ENCODE results near the gene ABI1. TPM values are rescaled to one million over a fixed set of nuclear protein-coding genes. Genes with fewer than 3 reads are reported as not detected.

The ABI1 gene
- total and polyA plus RNA-seq, 2 of the 13 experiments (the other 11 are each of a cell fraction or from before 2014, with no cell fraction given), result 20.9 to 22.9 TPM

DNA sequence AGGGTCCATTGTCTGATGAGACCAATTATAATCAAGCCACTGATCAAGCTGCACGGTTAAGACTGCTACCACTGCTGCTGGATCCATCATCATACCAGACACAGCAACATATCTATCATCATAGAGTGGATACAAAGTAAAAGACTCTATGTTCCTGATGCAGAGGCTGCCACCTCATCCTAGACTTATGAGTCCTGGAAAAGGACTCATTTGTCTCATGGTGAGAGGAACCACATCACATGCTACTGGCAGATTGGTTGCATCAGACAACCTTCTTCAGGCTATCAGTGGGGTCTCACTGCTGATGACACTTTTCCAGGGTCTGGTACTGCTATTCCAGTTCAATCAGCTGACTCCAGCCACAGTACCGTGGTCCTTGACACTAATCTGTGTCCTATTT is 79.0 kb downstream of the ABI1 start:
- ChIA-PET POLR2A (no interaction called here), CTCF (ENCODE audit: low intra/inter-chr PET ratio, low total read pairs) (no interaction called here)
- peaks cover 29% of the 10 kb centered on the region for H3K4me1 ChIP-seq (ENCODE audit: insufficient read depth, low read length)
- no peak overlapping the region for H3K9ac ChIP-seq (ENCODE audit: insufficient read depth, low read depth, low read length)
- DNase-seq (ENCODE audit: low spot score), result no peak
- ATAC-seq, result no peak
- no peak overlapping the region for H3K4me3 ChIP-seq (replicated peaks in 1 of 3; ENCODE audit: insufficient read depth in 1 of 3, low read depth in 2 of 3, low read length in 3 of 3)
- WGBS (ENCODE audit: low lambda C conversion rate), result 100% methylated on average over 2 of the region's 2 CpGs
- no peaks in the 10 kb centered on the region for H4K20me1 ChIP-seq (ENCODE audit: insufficient read depth, low read length)
- H3K9me3 ChIP-seq (ENCODE audit: low read length), result no peaks in the 10 kb centered on the region
- in situ Hi-C loops (cut with HindIII; ENCODE audit: extremely low pct_ligation_motif_present, low pct_unique_long_range_greater_than_20kb) (no loop called here), intact Hi-C loops (cut with micrococcal nuclease; ENCODE audit: unreplicated experiment) (no loop called here)
- no peak for FAIRE-seq
- no peaks in the 10 kb centered on the region for H3K36me3 ChIP-seq (replicated peaks in 1 of 2; ENCODE audit: control insufficient read depth in 1 of 2, insufficient read depth in 2 of 2, low read length in 2 of 2)
- no peak overlapping the region for H3K4me2 ChIP-seq (ENCODE audit: low read depth, low read length)
- H3K79me2 ChIP-seq (ENCODE audit: insufficient read depth, low read length), result peaks cover 11% of the 10 kb centered on the region
- no peak overlapping the region for H3K27ac ChIP-seq (ENCODE audit: extremely low read length, insufficient read depth, low read length)
- H2AFZ ChIP-seq (ENCODE audit: low read length), result no peak overlapping the region
- no peaks in the 10 kb centered on the region for H3K27me3 ChIP-seq (ENCODE audit: control insufficient read depth in 1 of 2, insufficient read depth in 2 of 2, low read length in 2 of 2)
- no TSS peak for BruUV-seq (replicated peaks)
- TF ChIP-seq ZNF598 (CRISPR knock-in tag; IDR thresholded peaks at IDR 0.05; ENCODE audit: borderline replicate concordance), result no peak
- TF ChIP-seq HOXA5 (CRISPR knock-in tag; IDR thresholded peaks at IDR 0.05), result no peak
- TF ChIP-seq RFXANK (CRISPR knock-in tag; IDR thresholded peaks at IDR 0.05), result no peak
- TF ChIP-seq ZBTB40 (IDR thresholded peaks at IDR 0.05), result no peak
- no peak for TF ChIP-seq ZBTB40 (CRISPR knock-in tag; IDR thresholded peaks at IDR 0.05)
- no peak for TF ChIP-seq SUZ12 (IDR thresholded peaks at IDR 0.05; ENCODE audit: low read depth, low read length)
- no peak for TF ChIP-seq STAT5B (CRISPR knock-in tag; IDR thresholded peaks at IDR 0.05)
- TF ChIP-seq, protein P1, sequence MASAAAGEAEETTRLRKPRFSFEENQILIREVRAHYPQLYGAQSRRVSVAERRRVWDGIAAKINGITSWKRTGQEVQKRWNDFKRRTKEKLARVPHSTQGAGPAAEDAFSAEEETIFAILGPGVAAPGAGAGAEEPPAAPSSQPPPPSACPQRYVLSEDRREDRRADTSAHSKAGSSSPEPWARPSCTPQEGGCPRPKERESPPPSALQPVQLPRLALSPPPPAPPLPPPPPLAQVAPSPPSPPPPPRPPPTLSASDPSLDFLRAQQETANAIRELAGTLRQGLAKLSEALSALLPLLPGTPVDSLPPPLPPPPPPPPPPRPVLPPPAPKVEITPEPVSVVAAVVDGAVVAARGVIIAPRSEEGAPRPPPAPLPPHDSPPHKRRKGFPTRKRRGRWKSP (CRISPR knock-in tag; IDR thresholded peaks at IDR 0.05), result no peak
- TF ChIP-seq HIVEP1 (CRISPR knock-in tag; IDR thresholded peaks at IDR 0.05), result no peak
- no peak for TF ChIP-seq HCFC1 (IDR thresholded peaks at IDR 0.05; ENCODE audit: low read depth, low read length)
- no peak for TF ChIP-seq KDM3A (CRISPR knock-in tag; IDR thresholded peaks at IDR 0.05; ENCODE audit: low read depth)
- TF ChIP-seq AKNA (CRISPR knock-in tag; IDR thresholded peaks at IDR 0.05; ENCODE audit: borderline replicate concordance), result no peak
